H1 (cell line): Measurements from ENCODE around the gene OTUD6A. TPM values are rescaled to one million over a fixed set of nuclear protein-coding genes. Genes with fewer than 3 reads are reported as not detected.

ENCODE experiments used
- CTCF ChIA-PET: fragments of 300-600 bp; sonication (Branson Sonifier 250); formaldehyde crosslinking; loops from one replicate; lab custom pipeline; 2021; ENCODE audit not compliant: partially characterized antibody; lab: Charles Lee
- POLR2A ChIA-PET: fragments of 300-600 bp; sonication (Branson Sonifier 250); formaldehyde crosslinking; loops from one replicate; lab custom pipeline; 2021; ENCODE audit warnings: inconsistent platforms; ENCODE audit not compliant: partially characterized antibody; lab: Charles Lee
- DNase-seq, 2 experiments: peaks; one replicate each; pipeline versions ENCODE4 v3.0.0 to v3.0.0-alpha.2; 2010 to 2022; ENCODE audit warnings: low spot score in 2 of 2, low read depth in 1 of 2, mixed read lengths in 1 of 2
- FAIRE-seq: peaks from 2 replicates; lab custom pipeline; 2011; peaks lifted over from hg19 to GRCh38; lab: Jason Lieb, UNC
- H2AFZ ChIP-seq: 2 replicates; pipeline ENCODE4 v1.8.1; 2012; ENCODE audit warnings: low read length, inconsistent platforms
- H2AK5ac ChIP-seq: 2 replicates; pipeline ENCODE4 v1.6.1; 2013; ENCODE audit warnings: low read depth, low read length
- H2BK120ac ChIP-seq: replicated peaks from 2 replicates; pipeline ENCODE3; 2013; ENCODE audit warnings: low read depth, low read length, inconsistent platforms
- H2BK12ac ChIP-seq: 2 replicates; pipeline ENCODE4 v1.6.1; 2013; ENCODE audit warnings: low read depth, low read length
- H2BK15ac ChIP-seq: 2 replicates; pipeline ENCODE4 v1.6.1; 2013; ENCODE audit warnings: low read length
- H2BK20ac ChIP-seq: 2 replicates; pipeline ENCODE4 v1.6.1; 2013; ENCODE audit warnings: low read length
- H2BK5ac ChIP-seq: 2 replicates; pipeline ENCODE4 v1.6.1; 2013; ENCODE audit warnings: low read depth, low read length
- H3K14ac ChIP-seq: 2 replicates; pipeline ENCODE4 v1.6.1; 2013; ENCODE audit warnings: inconsistent platforms; ENCODE audit not compliant: insufficient read length
- H3K18ac ChIP-seq: 2 replicates; pipeline ENCODE4 v1.6.1; 2013; ENCODE audit warnings: low read length; ENCODE audit errors: extremely low read depth
- H3K23ac ChIP-seq: 2 replicates; pipeline ENCODE4 v1.6.1; 2013; ENCODE audit warnings: inconsistent platforms; ENCODE audit not compliant: insufficient read length
- H3K23me2 ChIP-seq: 2 replicates; pipeline ENCODE4 v1.6.1; 2013; ENCODE audit warnings: low read depth, low read length
- H3K27ac ChIP-seq: 2 replicates; pipeline ENCODE4 v1.6.1; 2011; ENCODE audit warnings: low read depth, low read length, inconsistent platforms
- H3K27me3 ChIP-seq, 4 experiments: replicated peaks in 1 of 4; 1 replicate in 1 of 4; 2 replicates in 3 of 4; pipeline versions ENCODE4 v1.6.1 to v1.8.1; 2011 to 2013; ENCODE audit warnings: low read length in 3 of 4, mild to moderate bottlenecking in 3 of 4, inconsistent platforms in 2 of 4, mixed read lengths in 2 of 4, moderate library complexity in 1 of 4; ENCODE audit not compliant: control insufficient read depth in 3 of 4, insufficient read depth in 3 of 4; ENCODE audit errors: extremely low read depth in 1 of 4
- H3K36me3 ChIP-seq, 4 experiments: 2 replicates each; pipeline versions ENCODE4 v1.6.1 to v1.8.1; 2011 to 2013; ENCODE audit warnings: mild to moderate bottlenecking in 4 of 4, low read length in 3 of 4, moderate library complexity in 2 of 4, control low read depth in 1 of 4, inconsistent platforms in 1 of 4; ENCODE audit not compliant: insufficient read depth in 4 of 4, control insufficient read depth in 2 of 4
- H3K4ac ChIP-seq: replicated peaks from 2 replicates; pipeline ENCODE3; 2013; ENCODE audit warnings: low read length, low read depth, mixed read lengths, inconsistent platforms; ENCODE audit not compliant: insufficient read length
- H3K4me1 ChIP-seq, 4 experiments: replicated peaks in 1 of 4; 1 replicate in 1 of 4; 2 replicates in 3 of 4; pipeline versions ENCODE4 v1.6.1 to v1.8.1; 2011 to 2013; ENCODE audit warnings: low read length in 3 of 4, inconsistent platforms in 2 of 4, mixed read lengths in 1 of 4; ENCODE audit not compliant: insufficient read depth in 4 of 4, control insufficient read depth in 3 of 4
- H3K4me2 ChIP-seq, 2 experiments: 2 replicates each; pipeline versions ENCODE4 v1.6.1 to v1.8.1; 2011 to 2013; ENCODE audit warnings: low read depth in 2 of 2, low read length in 2 of 2, control low read depth in 1 of 2, inconsistent platforms in 1 of 2, mild to moderate bottlenecking in 1 of 2; ENCODE audit not compliant: insufficient read depth in 1 of 2
- H3K4me3 ChIP-seq, 4 experiments: fragments of 200-600, 300-600 bp in 1 of 4; sonication (generic), shearing (Covaris generic), sonication (Bioruptor Twin) in 1 of 4; 2 replicates each; pipeline versions ENCODE4 v1.5.1 to v1.8.1; 2011 to 2016; ENCODE audit warnings: low read length in 4 of 4, low read depth in 3 of 4, control low read depth in 2 of 4, inconsistent platforms in 2 of 4, mild to moderate bottlenecking in 2 of 4, mixed read lengths in 1 of 4, moderate library complexity in 1 of 4; ENCODE audit not compliant: insufficient read depth in 2 of 4; ENCODE audit errors: extremely low read depth in 1 of 4
- H3K56ac ChIP-seq: replicated peaks from 2 replicates; pipeline ENCODE3; 2013; ENCODE audit warnings: low read depth, mild to moderate bottlenecking, mixed read lengths, low read length, inconsistent platforms; ENCODE audit not compliant: insufficient read length
- H3K79me1 ChIP-seq: 2 replicates; pipeline ENCODE4 v1.6.1; 2013; ENCODE audit warnings: low read depth, low read length, control low read depth
- H3K79me2 ChIP-seq, 2 experiments: 2 replicates each; pipeline versions ENCODE4 v1.6.1 to v1.8.1; 2012 to 2013; ENCODE audit warnings: low read length in 2 of 2, mild to moderate bottlenecking in 2 of 2, inconsistent platforms in 1 of 2; ENCODE audit not compliant: insufficient read depth in 2 of 2, control insufficient read depth in 1 of 2
- H3K9ac ChIP-seq, 4 experiments: replicated peaks in 1 of 4; 1 replicate in 1 of 4; 2 replicates in 3 of 4; pipeline versions ENCODE4 v1.6.1 to v1.8.1; 2011 to 2013; ENCODE audit warnings: low read depth in 3 of 4, low read length in 3 of 4, control low read depth in 2 of 4, mild to moderate bottlenecking in 2 of 4, moderate library complexity in 2 of 4, inconsistent platforms in 1 of 4; ENCODE audit errors: extremely low read depth in 1 of 4
- H3K9me3 ChIP-seq, 2 experiments: 2 replicates each; pipeline versions ENCODE4 v1.6.1 to v1.8.1; 2012 to 2013; ENCODE audit warnings: mild to moderate bottlenecking in 2 of 2, moderate library complexity in 2 of 2, control low read depth in 1 of 2, inconsistent platforms in 1 of 2, low read depth in 1 of 2, low read length in 1 of 2, mixed read lengths in 1 of 2; ENCODE audit not compliant: insufficient read depth in 2 of 2
- H4K20me1 ChIP-seq, 2 experiments: replicated peaks in 1 of 2; 2 replicates each; pipeline versions ENCODE3 to v1.8.1; 2011 to 2013; ENCODE audit warnings: inconsistent platforms in 2 of 2, low read length in 2 of 2, mild to moderate bottlenecking in 1 of 2; ENCODE audit not compliant: insufficient read depth in 2 of 2, control insufficient read depth in 1 of 2
- H4K5ac ChIP-seq: 2 replicates; pipeline ENCODE4 v1.6.1; 2013; ENCODE audit warnings: low read length, low read depth, mixed read lengths, inconsistent platforms; ENCODE audit not compliant: insufficient read length
- H4K8ac ChIP-seq: 2 replicates; pipeline ENCODE4 v1.8.0; 2013; ENCODE audit warnings: mild to moderate bottlenecking, moderate library complexity, low read length, inconsistent platforms; ENCODE audit not compliant: insufficient read depth; ENCODE audit errors: extremely low read depth
- H4K91ac ChIP-seq: replicated peaks from 2 replicates; pipeline ENCODE3; 2013; ENCODE audit warnings: low read length, mixed read lengths, inconsistent platforms; ENCODE audit not compliant: insufficient read length
- BCL11A ChIP-seq, 2 experiments: IDR thresholded peaks; one replicate each; pipeline ENCODE4 v1.6.1; 2011; ENCODE audit warnings: low read depth in 2 of 2, low read length in 2 of 2, mild to moderate bottlenecking in 2 of 2
- GABPA ChIP-seq: IDR thresholded peaks from 2 replicates; pipeline ENCODE4 v1.6.1; 2011; ENCODE audit warnings: mild to moderate bottlenecking, low read length, moderate library complexity, borderline replicate concordance; ENCODE audit not compliant: insufficient read depth
- JUN ChIP-seq: IDR thresholded peaks from 2 replicates; pipeline ENCODE4 v1.6.1; 2011; ENCODE audit warnings: low read depth, mild to moderate bottlenecking, improper control_type of control experiment, low read length
- POU5F1 ChIP-seq: IDR thresholded peaks from 2 replicates; pipeline ENCODE4 v1.6.1; 2011; ENCODE audit warnings: low read depth, mild to moderate bottlenecking, low read length, moderate library complexity
- RXRA ChIP-seq: IDR thresholded peaks from 2 replicates; pipeline ENCODE4 v1.6.1; 2011; ENCODE audit warnings: low read depth, mild to moderate bottlenecking, low read length, moderate library complexity; ENCODE audit not compliant: insufficient read depth
- TAF1 ChIP-seq: IDR thresholded peaks from 2 replicates; pipeline ENCODE4 v1.6.1; 2011; ENCODE audit warnings: mild to moderate bottlenecking, low read depth, low read length
- YY1 ChIP-seq: IDR thresholded peaks from 2 replicates; pipeline ENCODE4 v1.6.1; 2011; ENCODE audit warnings: low read depth, mild to moderate bottlenecking, low read length
- WGBS, 2 experiments: shearing (Covaris generic) in 1 of 2; methylation state at CpG; one replicate each; pipeline versions ENCODE4 v1.1.6 to v1.1.7; 2013 to 2015; ENCODE audit warnings: low lambda C conversion rate in 2 of 2, mixed read lengths in 2 of 2, inconsistent platforms in 1 of 2, low coverage in 1 of 2, missing lambda C conversion rate in 1 of 2; ENCODE audit not compliant: insufficient replicate concordance in 2 of 2, insufficient coverage in 1 of 2, insufficient read length in 1 of 2; ENCODE audit errors: extremely low coverage in 1 of 2, missing lambda C conversion rate in 1 of 2; 5-methylcytosine and 5-hydroxymethylcytosine counted together
- polyA plus RNA-seq, 7 experiments: library from polyadenylated mRNA; depleted of rRNA in 3 of 7; stranded (reverse) in 5 of 7; unstranded in 2 of 7; fragments of >200 nt in 5 of 7; fragments of 200-250 nt in 2 of 7; gene quantifications; 1 replicate in 5 of 7; 2 replicates in 1 of 7; 4 replicates in 1 of 7; pipeline versions ENCODE4 v1.2.1 to v1.2.3, GENCODE V29; 2011 to 2013; ENCODE audit warnings: missing spikeins in 2 of 7, mixed read lengths in 2 of 7
- total RNA-seq: library from RNA; stranded (reverse); fragmentation: NEBNext Ultra II Directional; extraction: Animal tissue kit (Norgen Biotek cat#: 25700); gene quantifications from 2 replicates; pipeline ENCODE4 v1.2.1, GENCODE V29; 2021
- TF ChIP-seq, protein P1 (sequence below): IDR thresholded peaks from 2 replicates; pipeline ENCODE4 v1.6.1; 2011; ENCODE audit warnings: low read length, improper control_type of control experiment
- TF ChIP-seq, protein P2 (sequence below): IDR thresholded peaks from 2 replicates; pipeline ENCODE4 v1.6.1; 2012; ENCODE audit warnings: inconsistent platforms

Gene OTUD6A
- total and polyA plus RNA-seq, 2 of the 8 experiments (the other 6 are each of a cell fraction or from before 2014, with no cell fraction given): 0.09 to 0.17 TPM

DNA sequence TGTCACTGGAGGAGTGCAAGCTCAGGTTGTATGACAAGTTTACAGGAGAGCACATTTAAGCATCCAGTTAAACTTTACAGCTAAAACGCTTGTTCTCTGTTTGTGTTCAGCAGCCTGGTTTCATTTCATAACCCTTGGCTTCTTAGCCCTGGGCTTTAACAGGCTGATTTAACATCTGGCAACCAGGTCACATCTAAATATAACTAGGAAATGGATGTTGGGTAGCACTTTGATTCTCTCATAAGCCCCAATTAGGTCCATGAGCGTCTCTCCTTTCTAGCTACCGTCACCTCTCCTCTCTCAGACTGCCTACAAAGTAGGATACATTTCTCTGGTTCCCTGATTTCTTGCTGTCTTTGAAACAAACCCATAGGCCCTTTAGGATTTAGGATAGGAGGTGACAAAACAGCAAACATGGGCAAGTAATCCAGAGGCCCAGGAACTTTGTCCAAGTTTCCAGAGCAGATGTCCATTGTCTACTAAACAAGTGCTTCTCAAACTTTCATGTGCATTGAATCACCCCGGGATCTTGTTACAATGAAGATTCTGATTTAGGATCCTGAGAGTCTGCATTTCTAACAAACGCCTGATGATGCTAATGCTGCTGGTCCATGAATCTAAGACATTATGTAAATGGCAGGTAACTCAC is 22.5 kb downstream of the OTUD6A start:
- no peak overlapping the region for H3K27ac ChIP-seq
- no peaks in the 10 kb centered on the region for H3K27me3 ChIP-seq
- ChIA-PET CTCF (interaction anchor here (0.6 to 1.2 kb wide), 3 partner anchors 12 to 271 kb away, joined by 3 to 9 read pairs (median 3); no protein-coding TSS in a partner anchor), POLR2A (interaction anchor here (1.2 kb wide), 1 partner anchor 8 kb away, joined by 3 read pairs; no protein-coding TSS in a partner anchor)
- H4K20me1 ChIP-seq: no peaks in the 10 kb centered on the region
- H3K14ac ChIP-seq: no peak overlapping the region
- H3K23ac ChIP-seq: no peak overlapping the region
- no peak overlapping the region for H4K5ac ChIP-seq
- no peaks in the 10 kb centered on the region for H3K9me3 ChIP-seq
- H2AK5ac ChIP-seq: no peak overlapping the region
- no peaks in the 10 kb centered on the region for H3K79me1 ChIP-seq
- no peaks in the 10 kb centered on the region for H3K23me2 ChIP-seq
- H2BK12ac ChIP-seq: no peak overlapping the region
- H2BK15ac ChIP-seq: no peak overlapping the region
- H2BK20ac ChIP-seq: no peak overlapping the region
- H3K56ac ChIP-seq: no peak overlapping the region
- H3K4me1 ChIP-seq: no peaks in the 10 kb centered on the region
- H3K4me2 ChIP-seq: no peak overlapping the region
- H3K9ac ChIP-seq: no peak overlapping the region
- TF ChIP-seq, protein P1, sequence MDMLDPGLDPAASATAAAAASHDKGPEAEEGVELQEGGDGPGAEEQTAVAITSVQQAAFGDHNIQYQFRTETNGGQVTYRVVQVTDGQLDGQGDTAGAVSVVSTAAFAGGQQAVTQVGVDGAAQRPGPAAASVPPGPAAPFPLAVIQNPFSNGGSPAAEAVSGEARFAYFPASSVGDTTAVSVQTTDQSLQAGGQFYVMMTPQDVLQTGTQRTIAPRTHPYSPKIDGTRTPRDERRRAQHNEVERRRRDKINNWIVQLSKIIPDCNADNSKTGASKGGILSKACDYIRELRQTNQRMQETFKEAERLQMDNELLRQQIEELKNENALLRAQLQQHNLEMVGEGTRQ: no peak
- TF ChIP-seq BCL11A (IDR thresholded peaks at IDR 0.05; ENCODE audit: low read depth in 2 of 2, low read length in 2 of 2): no peak
- TF ChIP-seq RXRA: no peak
- TF ChIP-seq, protein P2, sequence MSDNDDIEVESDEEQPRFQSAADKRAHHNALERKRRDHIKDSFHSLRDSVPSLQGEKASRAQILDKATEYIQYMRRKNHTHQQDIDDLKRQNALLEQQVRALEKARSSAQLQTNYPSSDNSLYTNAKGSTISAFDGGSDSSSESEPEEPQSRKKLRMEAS: no peak
- no peak for TF ChIP-seq JUN
- no peak for TF ChIP-seq POU5F1
- no peak for TF ChIP-seq YY1
- no peak for TF ChIP-seq GABPA
- no peak for TF ChIP-seq TAF1
- 82% methylated on average over 5 of the region's 5 CpGs; no CpG with 5 or more reads in 1 of the 2 experiments for WGBS, 2 experiments
- no peak overlapping the region for H2BK120ac ChIP-seq
- no peak overlapping the region for H2AFZ ChIP-seq
- H2BK5ac ChIP-seq: no peak overlapping the region
- no peak for FAIRE-seq
- DNase-seq: no peak
- H3K4ac ChIP-seq: no peak overlapping the region
- no peak overlapping the region for H3K18ac ChIP-seq
- H4K91ac ChIP-seq: no peak overlapping the region
- H3K36me3 ChIP-seq: no peaks in the 10 kb centered on the region
- H4K8ac ChIP-seq: no peak overlapping the region
- H3K4me3 ChIP-seq: no peak overlapping the region
- H3K79me2 ChIP-seq: no peaks in the 10 kb centered on the region
